ENCODE results near the gene SHLD2.
"Not testable (repeated sequence)": the region's sequence is repeated elsewhere in the genome, so short reads cannot be mapped to it uniquely, and the experiment has no call there.

SHLD2 gene, protein sequence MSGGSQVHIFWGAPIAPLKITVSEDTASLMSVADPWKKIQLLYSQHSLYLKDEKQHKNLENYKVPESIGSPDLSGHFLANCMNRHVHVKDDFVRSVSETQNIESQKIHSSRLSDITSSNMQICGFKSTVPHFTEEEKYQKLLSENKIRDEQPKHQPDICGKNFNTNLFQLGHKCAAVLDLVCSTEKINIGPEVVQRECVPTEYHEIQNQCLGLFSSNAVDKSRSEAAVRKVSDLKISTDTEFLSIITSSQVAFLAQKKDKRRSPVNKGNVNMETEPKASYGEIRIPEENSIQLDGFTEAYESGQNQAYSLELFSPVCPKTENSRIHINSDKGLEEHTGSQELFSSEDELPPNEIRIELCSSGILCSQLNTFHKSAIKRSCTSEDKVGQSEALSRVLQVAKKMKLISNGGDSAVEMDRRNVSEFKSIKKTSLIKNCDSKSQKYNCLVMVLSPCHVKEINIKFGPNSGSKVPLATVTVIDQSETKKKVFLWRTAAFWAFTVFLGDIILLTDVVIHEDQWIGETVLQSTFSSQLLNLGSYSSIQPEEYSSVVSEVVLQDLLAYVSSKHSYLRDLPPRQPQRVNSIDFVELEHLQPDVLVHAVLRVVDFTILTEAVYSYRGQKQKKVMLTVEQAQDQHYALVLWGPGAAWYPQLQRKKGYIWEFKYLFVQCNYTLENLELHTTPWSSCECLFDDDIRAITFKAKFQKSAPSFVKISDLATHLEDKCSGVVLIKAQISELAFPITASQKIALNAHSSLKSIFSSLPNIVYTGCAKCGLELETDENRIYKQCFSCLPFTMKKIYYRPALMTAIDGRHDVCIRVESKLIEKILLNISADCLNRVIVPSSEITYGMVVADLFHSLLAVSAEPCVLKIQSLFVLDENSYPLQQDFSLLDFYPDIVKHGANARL

DNA sequence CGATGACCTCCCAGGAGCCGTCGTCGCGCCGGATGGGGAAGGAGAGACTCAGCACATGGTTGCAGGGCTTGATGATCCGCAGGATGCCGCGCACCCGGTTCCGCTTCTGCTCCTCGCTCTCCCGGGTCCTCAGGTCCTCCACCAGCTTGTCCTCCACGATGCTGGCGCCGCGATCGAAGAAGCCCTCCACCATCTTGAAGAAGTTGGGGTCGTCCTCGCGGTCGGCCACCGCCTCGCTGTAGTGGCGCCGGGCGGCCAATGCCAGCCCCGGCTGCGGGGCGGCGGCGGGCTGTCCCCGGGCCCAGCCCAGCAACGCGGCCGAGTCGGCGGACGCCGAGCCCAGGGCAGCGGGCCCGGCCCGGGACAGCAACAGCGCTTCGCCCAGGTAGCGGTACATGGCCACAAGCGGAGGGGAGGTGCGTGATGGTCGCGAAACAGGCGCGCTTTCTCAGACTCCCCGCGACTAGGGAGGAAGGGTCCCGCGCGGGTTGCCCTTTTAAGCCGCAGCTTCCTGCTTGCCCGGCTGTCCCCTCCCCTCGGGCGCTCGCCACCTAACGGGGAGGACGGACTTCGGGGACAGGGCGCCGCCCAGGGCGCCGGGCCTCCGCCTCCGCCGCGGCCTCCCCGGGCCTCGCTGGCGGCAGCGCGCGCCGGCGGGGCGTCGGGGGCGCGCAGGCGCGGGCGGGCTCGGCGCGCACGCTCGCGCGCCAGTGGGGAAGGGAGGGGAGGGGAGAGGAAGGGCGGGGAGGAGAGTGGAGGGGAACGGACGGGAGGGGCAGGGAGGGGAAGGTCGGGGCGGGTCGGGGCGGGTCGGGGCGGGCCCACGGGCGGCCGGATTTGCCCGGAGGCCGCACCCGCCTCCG lies at the start of gene SHLD2, which contains the start of gene GLUD1:
SHLD2 (plus strand) TSS at position 834 of the 863 bp plus-strand sequence. CDS start 56,149 bp downstream, outside the sequence.
GLUD1 (minus strand) TSS at position 471 of the 863 bp plus-strand sequence; CDS start at position 397, 74 bp downstream.
- peak; percentile 64 to 87 (median 78) for DNase-seq

DNA sequence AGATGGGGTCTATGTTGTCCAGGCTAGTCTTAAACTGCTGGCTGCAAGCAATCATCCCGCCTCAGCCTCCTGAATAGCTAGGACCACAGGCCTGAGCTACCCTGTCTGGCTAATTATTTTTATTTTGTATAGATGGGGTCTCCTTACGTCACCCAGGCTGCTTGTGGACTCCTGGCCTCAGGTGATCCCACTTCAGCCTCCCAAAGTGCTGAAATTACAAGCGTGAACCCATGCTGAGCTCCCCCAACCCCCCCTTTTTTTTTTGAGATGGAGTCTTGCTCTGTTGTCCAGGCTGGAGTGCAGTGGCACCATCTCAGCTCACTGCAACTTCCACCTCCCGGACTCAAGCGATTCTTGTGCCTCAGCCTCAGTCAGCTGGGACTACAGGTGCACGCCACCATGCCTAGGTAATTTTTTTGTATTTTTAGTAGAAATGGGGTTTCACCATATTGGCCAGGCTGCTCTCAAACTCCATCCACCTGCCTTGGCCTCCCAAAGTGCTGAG lies 49.5 kb upstream of the SHLD2 start:
- DNase-seq: no peak

DNA sequence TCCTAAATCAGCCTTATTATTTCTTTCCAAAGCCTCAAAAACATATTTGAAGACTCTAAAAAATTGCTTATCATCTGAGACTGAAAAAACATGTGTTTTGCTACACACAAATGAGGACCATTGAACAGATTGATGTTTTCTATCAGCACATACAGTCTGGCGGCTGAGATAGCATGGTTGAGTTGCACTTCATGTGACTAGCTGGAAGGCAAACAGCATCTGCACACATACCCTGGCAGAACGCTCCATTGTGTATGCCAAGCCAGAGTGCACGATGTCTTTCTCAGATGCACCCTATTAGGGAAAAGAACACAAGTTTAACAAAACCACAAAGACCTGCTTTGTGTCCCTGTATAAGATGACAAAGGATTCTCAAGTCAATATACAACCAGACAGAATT lies 41.9 kb upstream of the SHLD2 start:
- DNase-seq: no peak

DNA sequence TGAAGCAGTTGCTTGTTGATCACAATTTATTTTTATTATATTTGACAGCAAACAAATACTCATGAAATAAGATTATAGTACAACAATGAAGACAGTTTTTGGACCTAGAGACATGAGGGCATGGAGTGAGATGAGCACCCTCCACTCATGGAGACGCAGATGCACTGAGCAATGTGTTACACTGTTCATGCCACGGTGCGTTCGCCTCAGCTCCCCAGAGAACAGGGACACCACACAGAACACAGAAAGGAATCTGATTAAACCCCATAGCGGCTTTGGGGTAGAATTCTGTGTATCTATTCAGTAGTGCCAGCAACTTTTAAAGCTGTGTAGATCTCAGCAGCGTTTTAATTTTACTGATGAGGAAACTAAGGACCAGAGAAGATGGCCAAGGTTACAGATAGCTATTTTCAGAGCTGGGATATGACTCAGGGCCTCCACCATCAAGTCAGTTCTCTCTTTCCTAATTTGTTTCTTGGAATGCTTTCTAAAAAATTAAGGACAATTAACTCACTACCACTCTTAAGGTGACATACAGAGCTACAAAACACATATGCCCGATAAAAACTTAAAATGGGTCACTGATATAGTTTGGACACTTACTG lies 41.3 kb upstream of the SHLD2 start:
- no peak for DNase-seq

DNA sequence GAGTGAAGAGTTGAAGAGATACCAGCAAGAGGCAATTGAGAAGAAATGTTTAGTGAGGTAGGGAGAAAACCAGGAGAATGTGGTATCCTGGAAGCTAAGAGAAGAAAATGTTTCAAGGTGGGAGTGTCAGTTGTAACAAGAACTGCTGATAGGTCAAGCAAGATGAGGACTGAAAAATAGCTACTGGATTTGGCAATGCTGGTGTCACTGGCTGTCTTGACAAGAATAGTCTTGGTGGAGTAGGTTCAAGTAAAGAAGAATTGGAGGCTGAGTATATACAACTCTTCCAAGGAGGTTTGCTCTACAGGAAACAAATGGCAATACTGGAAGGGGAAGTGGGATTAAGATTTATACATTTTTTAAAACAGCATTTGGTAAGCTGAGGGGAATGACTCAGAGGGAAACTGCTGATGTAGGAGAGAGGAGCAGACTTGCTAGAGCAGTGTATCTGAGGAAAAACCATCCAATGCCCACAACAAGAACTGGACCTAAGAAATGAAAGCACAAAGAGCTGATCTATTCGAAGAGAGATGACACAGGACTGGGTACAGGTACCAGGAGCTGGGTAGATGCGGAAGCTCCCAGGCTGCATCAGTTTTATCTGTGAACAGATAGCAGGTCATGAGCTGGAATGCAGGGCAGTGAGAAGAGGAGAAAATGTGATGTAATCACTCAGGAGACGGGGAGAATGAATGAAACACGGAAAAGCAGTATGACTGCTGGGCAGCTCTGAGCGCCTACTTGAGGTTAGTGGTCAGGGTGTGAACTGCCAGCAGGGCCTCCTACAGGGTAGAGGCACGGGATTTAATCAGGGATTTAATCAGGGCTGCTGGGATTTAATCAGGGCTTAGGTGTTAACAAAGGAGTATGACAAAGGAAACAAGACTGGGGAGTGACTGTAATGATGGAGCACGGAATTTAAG lies 40.4 kb upstream of the SHLD2 start:
- no peak for DNase-seq

DNA sequence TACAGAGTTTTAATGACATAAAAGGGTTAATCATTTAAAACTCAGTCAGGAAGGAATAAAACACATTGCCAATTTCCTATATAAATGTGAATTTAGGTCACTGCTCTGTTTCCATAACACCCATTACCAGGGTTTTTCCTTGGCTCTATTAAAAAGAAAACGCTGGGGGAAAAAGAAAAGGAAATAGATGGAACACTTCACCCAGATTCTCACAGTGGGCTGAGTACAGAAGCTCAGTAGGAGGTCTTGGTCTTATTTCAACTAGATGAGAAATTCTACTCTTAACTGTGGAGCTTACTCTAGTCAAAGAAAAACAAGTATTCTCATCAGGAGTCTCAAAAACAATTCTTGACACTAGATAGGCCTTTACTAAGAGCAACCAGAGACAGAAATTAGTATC lies 36.8 kb upstream of the SHLD2 start:
- DNase-seq: no peak

DNA sequence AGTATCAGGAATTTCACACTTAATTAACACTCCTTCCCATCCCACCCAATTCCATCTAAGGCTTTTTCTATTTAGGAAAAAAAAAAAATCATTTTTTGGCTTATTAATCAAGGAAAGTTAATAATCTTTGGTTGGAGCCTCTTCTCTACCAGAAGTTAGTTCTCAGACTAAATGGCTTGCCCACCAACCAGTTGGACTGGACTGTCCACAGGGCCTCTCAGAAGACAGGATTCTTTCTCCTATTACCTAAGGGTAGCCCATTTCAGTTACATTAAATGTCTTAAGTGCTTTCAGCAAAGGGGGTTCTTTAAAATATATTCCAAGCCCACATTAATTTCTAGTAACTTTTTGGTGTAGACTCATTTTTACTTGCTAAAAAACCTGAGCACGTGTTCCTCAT lies 35.6 kb upstream of the SHLD2 start:
- no peak for DNase-seq

DNA sequence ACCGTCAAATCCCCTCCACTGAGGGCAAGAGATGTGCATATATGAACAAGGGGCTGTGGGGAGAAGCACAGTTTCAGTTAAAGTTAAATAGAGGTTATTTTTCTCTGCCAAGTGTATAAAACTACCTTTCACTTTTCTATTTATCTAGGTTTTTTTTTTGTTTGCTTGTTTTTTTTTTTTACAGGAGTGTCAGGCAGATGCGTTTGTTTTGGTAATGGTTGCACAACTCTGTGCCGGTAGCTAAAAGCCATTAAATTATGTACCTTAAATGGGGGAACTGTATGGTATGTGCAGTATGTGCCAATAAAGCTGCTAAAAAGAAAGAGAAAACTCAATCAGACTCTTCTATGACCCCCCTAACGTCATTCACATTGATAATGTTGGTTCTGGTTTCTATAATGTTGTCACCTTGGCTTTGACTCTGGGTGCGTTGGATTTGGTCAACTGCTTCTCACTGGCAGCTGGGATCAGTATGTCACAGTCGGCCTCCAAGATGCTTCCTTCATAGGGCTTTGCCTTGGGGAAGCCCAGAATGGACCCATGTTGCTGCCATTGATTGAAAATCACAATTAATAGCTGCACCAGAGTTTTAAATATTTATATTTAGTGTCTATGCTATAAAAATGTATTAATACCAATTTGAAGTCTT lies 34.6 kb upstream of the SHLD2 start:
- DNase-seq: no peak

DNA sequence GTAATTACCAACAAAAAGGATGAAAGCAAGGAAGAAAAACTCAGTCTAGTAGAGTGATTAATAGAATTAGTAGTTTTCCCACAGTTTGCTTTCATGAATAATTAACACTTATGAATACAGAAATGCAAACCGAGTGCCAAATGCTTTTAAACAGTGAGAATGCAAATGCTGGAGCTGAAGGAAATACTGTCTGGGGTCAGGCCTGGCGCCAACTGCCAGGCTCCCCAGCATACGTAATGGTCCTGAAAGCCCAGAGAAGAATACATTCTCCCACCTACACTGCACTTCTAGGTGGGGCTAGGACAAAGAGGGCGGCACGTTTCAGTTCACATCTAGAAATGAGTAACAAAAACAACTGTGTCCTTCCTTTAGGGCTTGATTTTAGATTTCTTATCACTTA lies 30.4 kb upstream of the SHLD2 start:
- DNase-seq: no peak

DNA sequence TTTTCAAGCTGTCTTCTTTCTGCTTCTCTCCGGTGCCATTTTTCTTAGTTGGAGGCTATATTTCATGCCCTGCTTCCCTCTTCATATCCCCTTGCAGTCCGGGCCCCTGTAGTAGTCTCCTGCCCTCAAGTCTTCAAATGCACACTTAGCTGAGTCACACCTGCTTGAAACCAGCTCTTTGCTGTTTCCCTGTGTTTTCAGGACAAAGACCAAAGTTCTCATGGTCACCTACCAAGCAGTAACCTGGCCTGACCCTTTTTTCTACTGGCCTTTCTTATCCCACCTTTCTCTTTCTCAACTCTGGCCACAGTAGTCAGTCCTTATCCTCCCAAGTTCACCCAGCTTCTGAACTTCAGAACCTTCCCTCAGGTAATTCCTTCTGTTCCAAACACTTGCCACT lies 28.8 kb upstream of the SHLD2 start:
- DNase-seq: no peak

DNA sequence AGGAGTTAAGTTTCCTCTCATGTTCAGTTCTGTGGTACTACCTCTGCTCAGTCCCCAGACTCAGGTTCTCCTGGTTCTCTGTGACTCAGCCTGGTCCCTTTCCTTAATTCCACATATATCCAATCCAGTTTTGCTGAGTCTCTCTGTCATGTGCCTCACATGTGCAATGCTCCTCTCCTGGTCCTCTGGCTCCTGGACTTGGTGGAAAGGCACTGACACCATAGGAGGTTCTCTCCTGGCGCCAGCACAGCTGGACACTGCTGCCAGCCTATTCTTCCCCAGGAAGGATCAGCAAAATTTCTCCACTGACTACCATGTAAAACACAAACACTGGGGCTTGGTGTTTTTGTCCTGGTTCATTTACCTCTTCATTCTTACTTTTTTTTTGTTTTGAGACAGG lies 28.1 kb upstream of the SHLD2 start:
- DNase-seq: no peak

DNA sequence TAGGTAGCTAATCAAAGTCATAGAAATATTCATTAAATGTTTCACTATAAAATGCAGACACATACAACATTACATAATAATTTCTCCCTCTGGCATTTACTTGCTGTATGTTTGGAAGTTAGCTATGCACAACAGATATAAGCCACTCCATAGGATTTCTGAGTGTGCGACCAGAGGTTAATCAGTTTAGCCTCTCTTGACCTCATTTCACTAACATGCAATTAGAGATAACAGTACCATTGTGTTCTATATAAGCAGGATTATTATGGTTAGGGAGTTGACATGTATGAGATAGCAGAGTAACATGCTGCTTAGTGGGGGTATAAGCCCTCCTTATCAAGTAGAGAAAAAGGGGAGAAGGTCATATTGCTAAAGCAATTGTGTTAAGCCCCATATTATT lies 26.7 kb upstream of the SHLD2 start:
- DNase-seq: no peak

DNA sequence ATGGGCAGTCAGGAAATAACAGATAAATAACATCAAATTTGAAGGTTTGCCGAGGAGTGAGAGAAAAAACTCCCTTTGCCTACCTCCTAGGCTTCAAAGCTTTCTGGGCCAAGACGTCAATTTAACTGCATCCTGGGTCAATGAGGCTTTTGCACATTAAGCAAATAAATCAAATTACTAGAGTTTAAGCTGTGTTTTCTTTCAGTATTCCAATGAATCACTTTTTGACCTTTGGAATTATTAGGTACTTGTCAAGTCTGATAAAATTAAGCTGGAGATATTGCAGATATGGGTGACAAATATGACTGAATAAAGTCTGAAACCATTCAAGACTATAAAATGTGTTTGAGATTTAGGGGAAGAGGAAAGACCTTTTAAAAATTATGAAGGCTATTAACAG lies 22.6 kb upstream of the SHLD2 start:
- no peak for DNase-seq

DNA sequence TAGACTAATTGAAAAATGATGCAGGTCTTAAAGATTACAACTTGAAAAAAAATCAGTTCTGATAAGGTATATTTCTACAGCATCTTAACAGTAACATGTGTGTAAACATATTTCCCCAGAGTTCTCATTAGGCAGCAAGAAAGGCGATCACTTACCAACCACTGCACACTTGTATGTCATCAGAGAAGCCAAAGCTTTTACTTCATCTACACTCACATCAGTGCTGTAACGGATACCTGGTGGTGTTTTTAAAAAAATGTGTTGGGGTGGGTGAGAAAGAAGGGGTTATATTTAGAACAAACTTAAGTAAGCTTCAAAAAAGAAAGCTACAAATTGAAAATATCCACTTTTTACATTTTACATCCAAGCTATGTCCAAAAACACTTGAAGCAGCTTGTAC lies 18.6 kb upstream of the SHLD2 start:
- not testable (repeated sequence) for DNase-seq

DNA sequence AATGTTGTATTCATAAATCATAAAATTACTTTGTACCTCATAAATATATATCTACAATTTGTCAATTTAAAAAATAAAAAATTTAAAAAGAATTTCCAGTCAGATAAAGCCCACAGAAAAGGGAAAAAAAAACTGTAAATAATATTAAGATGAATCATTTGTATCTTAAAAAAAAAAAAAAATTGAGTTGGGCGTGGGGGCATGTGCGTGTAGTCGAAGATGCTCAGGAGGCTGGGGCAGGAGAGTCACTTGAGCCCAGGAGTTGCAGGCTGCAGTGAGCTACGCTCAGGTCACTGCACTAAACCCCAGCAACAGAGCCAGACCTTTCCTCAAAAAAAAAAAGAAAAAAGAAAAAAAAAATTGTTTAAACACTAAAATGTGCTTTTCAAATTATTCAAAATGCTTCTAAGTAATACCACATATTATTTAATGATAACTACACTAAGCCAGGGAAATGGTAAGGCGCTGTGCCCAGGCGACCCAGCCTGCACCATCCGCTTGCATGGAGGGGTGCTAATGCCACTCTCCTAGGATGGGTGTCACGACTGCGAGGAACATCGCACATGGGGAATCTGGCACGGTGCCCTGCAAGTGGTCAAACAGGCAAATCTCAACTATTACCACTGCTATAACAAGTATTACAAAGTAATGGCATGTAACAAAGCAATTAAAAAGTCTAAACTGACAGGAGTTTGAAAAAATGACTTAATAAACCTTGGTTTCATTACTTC lies 15.7 kb upstream of the SHLD2 start:
- DNase-seq: no peak

DNA sequence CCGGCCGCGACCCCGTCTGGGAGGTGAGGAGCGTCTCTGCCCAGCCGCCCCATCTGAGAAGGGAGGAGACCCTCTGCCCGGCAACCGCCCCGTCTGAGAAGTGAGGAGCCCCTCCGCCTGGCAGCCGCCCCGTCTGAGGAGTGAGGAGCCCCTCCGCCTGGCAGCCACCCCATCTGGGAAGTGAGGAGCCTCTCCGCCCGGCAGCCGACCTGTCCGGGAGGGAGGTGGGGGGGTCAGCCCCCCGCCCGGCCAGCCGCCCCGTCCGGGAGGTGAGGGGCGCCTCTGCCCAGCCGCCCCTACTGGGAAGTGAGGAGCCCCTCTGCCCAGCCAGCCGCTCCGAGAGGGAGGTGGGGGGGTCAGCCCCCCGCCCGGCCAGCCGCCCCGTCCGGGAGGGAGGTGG lies 14.4 kb upstream of the SHLD2 start:
- DNase-seq: not testable (repeated sequence)

DNA sequence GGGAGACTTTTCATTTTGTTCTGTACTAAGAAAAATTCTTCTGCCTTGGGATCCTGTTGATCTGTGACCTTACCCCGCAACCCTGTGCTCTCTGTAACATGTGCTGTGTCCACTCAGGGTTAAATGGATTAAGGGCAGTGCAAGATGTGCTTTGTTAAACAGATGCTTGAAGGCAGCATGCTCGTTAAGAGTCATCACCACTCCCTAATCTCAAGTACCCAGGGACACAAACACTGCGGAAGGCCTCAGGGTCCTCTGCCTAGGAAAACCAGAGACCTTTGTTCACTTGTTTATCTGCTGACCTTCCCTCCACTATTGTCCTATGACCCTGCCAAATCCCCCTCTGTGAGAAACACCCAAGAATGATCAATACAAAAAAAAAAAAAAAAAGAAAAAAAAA lies 13.4 kb upstream of the SHLD2 start:
- DNase-seq: not testable (repeated sequence)

DNA sequence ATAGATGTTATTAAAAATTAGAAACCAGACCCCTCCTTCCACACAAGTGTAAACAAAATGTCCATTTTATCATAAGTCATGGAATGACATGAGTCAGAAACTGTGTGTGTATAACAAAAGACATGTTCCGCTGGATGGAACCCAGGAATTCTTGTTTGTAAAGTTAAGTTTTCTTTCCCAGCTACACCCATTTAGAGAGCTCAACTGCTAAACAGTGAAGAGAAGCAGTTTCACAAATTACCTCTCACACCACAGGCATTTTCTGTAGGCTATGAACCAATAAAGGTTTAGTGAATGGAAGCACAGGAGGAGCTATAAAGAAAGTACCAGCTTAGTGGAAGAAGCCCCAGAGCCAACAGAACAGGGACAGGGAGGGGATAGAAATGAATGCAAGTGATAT lies 12.8 kb upstream of the SHLD2 start:
- not testable (repeated sequence) for DNase-seq

DNA sequence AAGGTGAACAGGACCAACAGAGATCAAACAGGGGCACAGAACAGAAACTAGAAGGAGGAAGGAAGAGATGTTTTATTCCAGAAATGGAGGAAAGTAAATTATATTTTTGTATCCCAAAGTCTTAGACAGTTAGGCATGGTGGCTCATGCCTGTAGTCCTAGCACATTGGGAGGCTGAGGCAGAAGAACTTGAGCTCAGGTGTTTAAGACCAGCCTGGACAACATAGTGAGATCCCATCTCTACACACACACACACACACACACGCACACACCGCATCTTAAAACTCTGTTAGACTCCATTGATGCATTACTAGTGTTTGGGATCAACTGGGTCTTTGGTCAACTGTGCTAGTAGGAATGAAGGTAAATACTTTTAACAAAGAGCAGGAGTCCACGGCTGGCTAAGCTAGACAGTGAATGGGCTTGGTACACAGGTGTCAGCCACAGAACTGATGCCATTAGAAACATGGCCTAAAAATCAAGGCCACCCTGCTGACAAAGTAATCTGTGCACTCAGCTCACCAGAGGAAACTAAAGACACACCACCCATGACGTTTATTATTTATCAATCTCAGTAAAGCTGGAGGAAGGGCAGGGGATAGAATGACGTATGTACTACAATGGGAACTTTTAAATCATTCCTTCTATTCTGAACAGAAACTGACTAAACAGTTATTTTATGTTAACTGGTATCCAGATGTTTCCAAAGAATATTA lies 11.3 kb upstream of the SHLD2 start:
- not testable (repeated sequence) for DNase-seq
